Body of pancreas (tissue), 4 donors: Measurements from ENCODE around the gene ERBB4. TPM values are rescaled to one million over a fixed set of nuclear protein-coding genes. Genes with fewer than 3 reads are reported as not detected.

Experiments used
- ATAC-seq: fragments of 150-250 bp; one replicate; pipeline ENCODE4 v1.9.1; 2016
- DNase-seq, 4 donors: peaks; one replicate each; pipeline ENCODE4 v3.0.0-alpha.2; 2019
- H3K27ac ChIP-seq, 4 donors: fragments of 200-600 bp; sonication (generic); 1 replicate in 3 of 4; 2 replicates in 1 of 4; pipeline versions ENCODE4 v1.5.1 to v1.6.1; 2016 to 2019; ENCODE audit warnings: mild to moderate bottlenecking in 1 of 4, mixed read lengths in 1 of 4, moderate library complexity in 1 of 4
- H3K27me3 ChIP-seq, 2 donors: fragments of 200-600 bp; sonication (generic); one replicate each; pipeline ENCODE4 v1.6.0; 2016; ENCODE audit warnings: mild to moderate bottlenecking in 1 of 2
- H3K36me3 ChIP-seq, 2 donors: fragments of 200-600 bp; sonication (generic); replicated peaks in 1 of 2; 2 replicates each; pipeline ENCODE4 v1.5.1; 2016; ENCODE audit warnings: low read depth in 2 of 2; ENCODE audit not compliant: insufficient read depth in 1 of 2
- H3K4me1 ChIP-seq: fragments of 200-600 bp; sonication (generic); one replicate; pipeline ENCODE4 v1.6.0; 2016
- H3K4me3 ChIP-seq, 2 donors: fragments of 200-600 bp; sonication (generic); 1 replicate in 1 of 2; 2 replicates in 1 of 2; pipeline ENCODE4 v1.5.1; 2016 to 2019
- H3K9me3 ChIP-seq, 3 donors: fragments of 200-600 bp; sonication (generic); 1 replicate in 2 of 3; 2 replicates in 1 of 3; pipeline ENCODE4 v1.5.1; 2016
- POLR2A ChIP-seq, 3 donors: fragments of 450-650 bp; IDR thresholded peaks; one replicate each; pipeline ENCODE4 v1.6.1; 2016; ENCODE audit warnings: antibody characterized with exemption in 3 of 3, mild to moderate bottlenecking in 2 of 3
- WGBS, 2 donors: methylation state at CpG; one replicate each; pipeline ENCODE4 v1.1.5; 2017; 5-methylcytosine and 5-hydroxymethylcytosine counted together
- intact Hi-C: fragments of 100-400 bp; cut with DNase I; formaldehyde crosslinking; loops from one replicate; pipeline ENCODE4 v1.15.1; 2023
- total RNA-seq, 2 donors: library from RNA; depleted of rRNA; stranded (reverse); fragments of >200 nt; gene quantifications; one replicate each; pipeline ENCODE4 v1.1.0, GENCODE V29; 2016
- TF ChIP-seq, protein P1 (sequence below), 7 experiments: fragments of 450-650 bp in 4 of 7; fragments of 200-600 bp in 3 of 7; sonication (generic) in 3 of 7; IDR thresholded peaks; one replicate each; pipeline ENCODE4 v1.5.1; 2016 to 2019; ENCODE audit warnings: antibody characterized with exemption in 7 of 7

The ERBB4 gene
- total RNA-seq, 2 donors from 2014 or later: 1.6 to 4.4 TPM

DNA sequence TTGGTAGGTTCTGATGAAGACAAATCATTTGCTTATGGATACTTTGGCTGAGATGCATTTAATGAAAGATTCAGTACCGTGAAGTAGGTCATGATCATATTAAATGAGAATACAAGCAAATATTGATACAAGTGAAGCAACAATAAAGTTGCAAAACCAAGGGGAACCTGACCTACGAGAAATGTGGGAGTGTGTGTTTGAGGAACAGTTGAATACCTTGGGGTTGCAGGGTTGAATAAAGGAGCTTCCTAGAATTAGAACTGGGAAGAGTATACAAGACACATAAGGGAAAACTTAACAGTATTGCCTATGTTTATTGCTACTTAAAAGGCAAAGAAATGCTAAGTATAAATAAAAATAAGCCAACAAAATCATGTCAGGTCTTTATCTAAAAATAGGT lies 702.9 kb downstream of the ERBB4 start:
- intact Hi-C loops: no loop called here
- no peak for ATAC-seq
- 36 to 54% methylated on average over 2 of the region's 2 CpGs for WGBS, 2 donors
- Histone ChIP-seq H3K27me3 (no peaks in the 10 kb centered on the region), H3K36me3 (no peaks in the 10 kb centered on the region), H3K4me3 (no peak overlapping the region), H3K4me1 (no peaks in the 10 kb centered on the region), H3K27ac (no peak overlapping the region), H3K9me3 (no peaks in the 10 kb centered on the region)
- DNase-seq: no peak
- no peak for TF ChIP-seq POLR2A (IDR thresholded peaks at IDR 0.05)
- TF ChIP-seq, protein P1, sequence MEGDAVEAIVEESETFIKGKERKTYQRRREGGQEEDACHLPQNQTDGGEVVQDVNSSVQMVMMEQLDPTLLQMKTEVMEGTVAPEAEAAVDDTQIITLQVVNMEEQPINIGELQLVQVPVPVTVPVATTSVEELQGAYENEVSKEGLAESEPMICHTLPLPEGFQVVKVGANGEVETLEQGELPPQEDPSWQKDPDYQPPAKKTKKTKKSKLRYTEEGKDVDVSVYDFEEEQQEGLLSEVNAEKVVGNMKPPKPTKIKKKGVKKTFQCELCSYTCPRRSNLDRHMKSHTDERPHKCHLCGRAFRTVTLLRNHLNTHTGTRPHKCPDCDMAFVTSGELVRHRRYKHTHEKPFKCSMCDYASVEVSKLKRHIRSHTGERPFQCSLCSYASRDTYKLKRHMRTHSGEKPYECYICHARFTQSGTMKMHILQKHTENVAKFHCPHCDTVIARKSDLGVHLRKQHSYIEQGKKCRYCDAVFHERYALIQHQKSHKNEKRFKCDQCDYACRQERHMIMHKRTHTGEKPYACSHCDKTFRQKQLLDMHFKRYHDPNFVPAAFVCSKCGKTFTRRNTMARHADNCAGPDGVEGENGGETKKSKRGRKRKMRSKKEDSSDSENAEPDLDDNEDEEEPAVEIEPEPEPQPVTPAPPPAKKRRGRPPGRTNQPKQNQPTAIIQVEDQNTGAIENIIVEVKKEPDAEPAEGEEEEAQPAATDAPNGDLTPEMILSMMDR (IDR thresholded peaks at IDR 0.05): no peak

DNA sequence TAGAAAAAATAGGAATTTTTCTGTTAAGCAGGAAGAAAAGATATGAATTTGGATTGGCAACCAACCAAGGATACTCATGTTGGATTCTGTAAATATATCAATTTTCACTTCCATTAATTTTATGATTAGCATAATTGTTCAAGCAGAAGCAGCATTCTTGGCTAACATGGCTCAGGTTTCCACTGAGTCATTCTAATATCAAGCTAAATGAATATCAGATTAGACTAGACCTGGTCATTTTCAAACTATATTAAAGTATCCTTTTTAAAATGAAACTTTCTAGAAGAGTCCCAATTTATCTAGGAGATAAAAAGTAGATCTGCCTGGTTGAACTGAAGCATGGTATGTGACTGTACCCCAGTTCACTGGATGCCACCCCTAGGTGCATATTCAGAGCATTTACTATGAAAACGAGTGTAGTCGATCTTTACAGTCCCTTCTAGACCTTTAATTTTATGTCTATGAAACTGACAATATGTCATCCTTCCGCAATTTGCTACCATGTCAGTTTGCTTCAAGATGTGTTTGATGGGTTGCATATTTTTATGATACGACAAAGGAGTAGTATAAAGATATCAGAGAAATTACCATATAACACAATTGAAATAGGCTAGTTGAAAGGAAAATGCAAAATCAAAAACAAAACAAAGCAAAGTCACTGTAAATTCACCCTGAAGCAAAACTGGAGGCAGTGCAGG lies 704.9 kb downstream of the ERBB4 start:
- no peak for DNase-seq
- Histone ChIP-seq H3K4me1 (no peaks in the 10 kb centered on the region), H3K4me3 (no peak overlapping the region), H3K36me3 (no peaks in the 10 kb centered on the region), H3K27me3 (no peaks in the 10 kb centered on the region), H3K9me3 (no peaks in the 10 kb centered on the region), H3K27ac (no peak overlapping the region)
- TF ChIP-seq, protein P1 (IDR thresholded peaks at IDR 0.05): no peak
- TF ChIP-seq POLR2A (IDR thresholded peaks at IDR 0.05): no peak
- WGBS, 2 donors: 73 to 83% methylated on average over 4 of the region's 4 CpGs
- intact Hi-C loops: no loop called here
- no peak for ATAC-seq

DNA sequence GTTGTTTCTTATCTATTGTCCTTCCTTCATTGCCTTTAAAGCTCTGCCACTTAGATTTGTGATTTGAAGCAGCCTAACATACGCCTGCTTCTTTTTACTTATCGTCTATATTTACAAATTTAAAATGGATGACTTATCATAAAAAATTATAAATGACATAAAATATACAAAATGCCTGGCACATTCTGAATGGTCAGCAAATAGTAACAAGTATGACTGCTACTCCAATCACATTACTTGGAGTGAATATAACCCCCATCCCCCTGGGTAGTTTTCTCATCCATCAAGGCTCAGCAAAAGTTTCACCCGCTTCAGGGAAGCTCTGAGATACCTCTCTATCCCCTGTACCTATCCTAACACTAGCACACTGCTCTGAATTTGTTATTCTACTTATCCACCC lies 708.9 kb downstream of the ERBB4 start:
- ATAC-seq (no peak), DNase-seq (no peak)
- Histone ChIP-seq H3K27me3 (no peaks in the 10 kb centered on the region), H3K9me3 (no peaks in the 10 kb centered on the region), H3K36me3 (no peaks in the 10 kb centered on the region), H3K27ac (no peak overlapping the region), H3K4me3 (no peak overlapping the region), H3K4me1 (no peaks in the 10 kb centered on the region)
- intact Hi-C loops: no loop called here
- TF ChIP-seq, protein P1 (IDR thresholded peaks at IDR 0.05): no peak
- no peak for TF ChIP-seq POLR2A (IDR thresholded peaks at IDR 0.05)
- WGBS, 2 donors: 57 to 61% methylated on average over 3 of the region's 3 CpGs

DNA sequence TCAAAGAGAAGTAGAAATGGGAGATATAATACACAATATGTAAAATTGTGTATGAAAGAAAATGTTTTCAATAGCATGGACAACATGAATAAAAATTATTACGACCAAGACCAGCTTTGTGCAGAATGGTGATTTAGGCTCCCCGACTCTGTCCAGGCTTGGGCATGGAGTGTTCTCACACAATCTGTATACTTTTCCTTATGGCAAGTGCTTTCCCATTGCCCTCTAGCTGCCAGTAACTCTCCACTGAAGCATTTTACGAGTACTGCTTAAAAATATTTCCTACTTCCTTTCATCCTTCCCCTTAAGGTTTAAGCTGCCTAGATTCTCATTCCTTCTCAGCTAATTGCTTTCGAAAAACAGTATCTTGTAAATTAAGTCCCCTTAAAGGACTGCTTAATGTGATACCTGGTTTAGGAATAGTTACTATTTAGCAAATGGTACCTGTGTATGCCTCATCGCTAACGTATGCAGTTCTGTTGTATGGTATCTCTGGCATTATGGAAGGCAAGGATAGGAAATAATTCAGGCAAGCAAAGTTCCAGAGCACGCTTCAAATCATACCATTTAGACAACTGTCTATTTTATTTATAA lies 714.6 kb downstream of the ERBB4 start:
- TF ChIP-seq, protein P1 (IDR thresholded peaks at IDR 0.05): no peak
- TF ChIP-seq POLR2A (IDR thresholded peaks at IDR 0.05): no peak
- no peaks in the 10 kb centered on the region for H3K36me3 ChIP-seq
- intact Hi-C loops: no loop called here
- no peak overlapping the region for H3K4me3 ChIP-seq
- WGBS, 2 donors: 69 to 81% methylated on average over 7 of the region's 7 CpGs
- H3K27ac ChIP-seq: no peak overlapping the region
- no peaks in the 10 kb centered on the region for H3K9me3 ChIP-seq
- no peaks in the 10 kb centered on the region for H3K27me3 ChIP-seq
- DNase-seq (no peak), ATAC-seq (no peak)
- H3K4me1 ChIP-seq: no peaks in the 10 kb centered on the region
